Left kidney (tissue), 1 donor: ENCODE results near the gene NINJ1. TPM values are rescaled to one million over a fixed set of nuclear protein-coding genes. Genes with fewer than 3 reads are reported as not detected.

ENCODE experiments used
- polyA plus RNA-seq: library from polyadenylated mRNA; unstranded; fragments of 120-200 nt; gene quantifications from one replicate; pipeline ENCODE4 v1.2.1, GENCODE V29; 2013; ENCODE audit not compliant: insufficient read length

Gene NINJ1
- polyA plus RNA-seq, 1 donor, result 33.6 TPM

Other genes with a start within 250 kb of the NINJ1 start
- 6.5 TPM for gene FGD3, start 186.7 kb downstream of the NINJ1 start, polyA plus RNA-seq
- 6.9 TPM for gene SUSD3, start 75.5 kb downstream of the NINJ1 start, polyA plus RNA-seq
- 16.3 TPM for gene CARD19, start 38.0 kb downstream of the NINJ1 start, polyA plus RNA-seq
- gene WNK2, start 49.9 kb upstream of the NINJ1 start, polyA plus RNA-seq, result 28.5 TPM